Activated CD8-positive, alpha-beta T cell treated with anti-CD3 and anti-CD28 coated beads for 36 hours (primary cell): ENCODE measurements around the gene ZSCAN12. TPM values are rescaled to one million over a fixed set of nuclear protein-coding genes. Genes with fewer than 3 reads are reported as not detected.
"Not testable (repeated sequence)": the region's sequence is repeated elsewhere in the genome, so short reads cannot be mapped to it uniquely, and the experiment has no call there.

Experiments used
- ATAC-seq: fragments of 200-7000 bp; cut with Tn5 transposase; one replicate; pipeline ENCODE4 v1.10.0; 2021; ENCODE audit warnings: mild to moderate bottlenecking, moderate library complexity
- CTCF ChIA-PET: fragments of 350-600 bp; sonication (Branson Sonifier 250); formaldehyde crosslinking; loops from one replicate; lab custom pipeline; 2021; ENCODE audit warnings: antibody characterized with exemption; lab: Charles Lee
- POLR2A ChIA-PET: fragments of 350-600 bp; sonication (Branson Sonifier 250); formaldehyde crosslinking; loops from one replicate; lab custom pipeline; 2021; ENCODE audit warnings: antibody characterized with exemption; lab: Charles Lee
- DNase-seq: peaks from one replicate; pipeline ENCODE4 v3.0.0-alpha.2; 2020
- H3K27ac Mint-ChIP-seq: one replicate; pipeline ENCODE4 v1.8.0; 2021; ENCODE audit warnings: mild to moderate bottlenecking, mixed read lengths
- H3K27me3 Mint-ChIP-seq: one replicate; pipeline ENCODE4 v1.8.0; 2021; ENCODE audit warnings: mixed read lengths
- H3K36me3 Mint-ChIP-seq: one replicate; pipeline ENCODE4 v1.8.0; 2021; ENCODE audit warnings: low read depth, mixed read lengths
- H3K4me1 Mint-ChIP-seq: one replicate; pipeline ENCODE4 v1.8.0; 2021; ENCODE audit warnings: low read depth, mixed read lengths
- H3K4me3 Mint-ChIP-seq: one replicate; pipeline ENCODE4 v1.8.0; 2021; ENCODE audit warnings: mild to moderate bottlenecking, moderate library complexity, mixed read lengths
- H3K9me3 Mint-ChIP-seq: one replicate; pipeline ENCODE4 v1.8.0; 2021; ENCODE audit warnings: mixed read lengths
- intact Hi-C: fragments of 100-400 bp; cut with micrococcal nuclease; formaldehyde crosslinking; loops from one replicate; pipeline ENCODE4 v1.10.0; 2022
- total RNA-seq, 2 experiments: library from RNA; stranded (reverse); gene quantifications; one replicate each; pipeline ENCODE4 v1.2.3, GENCODE V29; 2021
- TF ChIP-seq, protein P1 (sequence below): fragments of 200-600 bp; IDR thresholded peaks from one replicate; pipeline ENCODE4 v1.8.0; 2022; ENCODE audit warnings: antibody characterized with exemption, mild to moderate bottlenecking

ZSCAN12 gene
- total RNA-seq, 2 experiments from 2014 or later: 7.1 to 7.4 TPM

DNA sequence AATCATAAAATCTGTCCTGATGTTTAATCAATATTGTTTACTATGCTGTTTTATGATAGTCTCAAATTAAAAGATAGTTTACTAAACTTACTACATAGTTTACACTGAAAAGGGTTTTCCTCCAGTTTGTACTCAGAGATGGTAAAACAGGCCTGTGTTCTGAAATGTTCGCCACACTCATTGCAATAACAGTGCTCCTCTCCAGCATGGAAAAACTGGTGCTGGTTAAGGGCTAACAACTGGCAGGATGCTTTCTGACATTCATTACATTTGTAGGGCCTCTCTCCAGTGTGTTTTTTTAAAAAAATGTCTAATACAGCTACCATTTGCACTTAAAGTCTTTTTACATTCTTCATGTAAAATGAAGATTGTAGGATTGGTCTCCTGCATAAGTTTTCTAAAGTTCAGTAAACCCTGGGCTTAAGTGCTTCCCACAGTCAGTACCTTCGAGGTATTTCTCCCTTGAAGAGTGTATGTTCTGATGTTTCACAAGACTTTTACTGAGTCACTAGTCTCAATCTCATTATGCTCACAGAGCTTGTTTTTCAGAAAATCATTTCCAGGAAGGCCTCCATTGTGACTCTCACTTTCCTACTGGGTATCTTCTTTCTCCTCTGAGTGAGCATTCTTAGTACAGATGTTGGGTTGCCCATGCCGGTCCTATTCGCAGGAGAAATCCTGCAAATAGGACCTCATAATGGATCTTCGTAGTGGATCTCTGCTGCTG lies 8.7 kb upstream of the ZSCAN12 start:
- Mint-ChIP-seq H3K36me3 (no peaks in the 10 kb centered on the region), H3K27ac (peak overlapping the region; percentile 76), H3K4me3 (no peak overlapping the region), H3K4me1 (peaks cover 23% of the 10 kb centered on the region), H3K9me3 (no peaks in the 10 kb centered on the region), H3K27me3 (peaks cover 41% of the 10 kb centered on the region)
- TF ChIP-seq, protein P1, sequence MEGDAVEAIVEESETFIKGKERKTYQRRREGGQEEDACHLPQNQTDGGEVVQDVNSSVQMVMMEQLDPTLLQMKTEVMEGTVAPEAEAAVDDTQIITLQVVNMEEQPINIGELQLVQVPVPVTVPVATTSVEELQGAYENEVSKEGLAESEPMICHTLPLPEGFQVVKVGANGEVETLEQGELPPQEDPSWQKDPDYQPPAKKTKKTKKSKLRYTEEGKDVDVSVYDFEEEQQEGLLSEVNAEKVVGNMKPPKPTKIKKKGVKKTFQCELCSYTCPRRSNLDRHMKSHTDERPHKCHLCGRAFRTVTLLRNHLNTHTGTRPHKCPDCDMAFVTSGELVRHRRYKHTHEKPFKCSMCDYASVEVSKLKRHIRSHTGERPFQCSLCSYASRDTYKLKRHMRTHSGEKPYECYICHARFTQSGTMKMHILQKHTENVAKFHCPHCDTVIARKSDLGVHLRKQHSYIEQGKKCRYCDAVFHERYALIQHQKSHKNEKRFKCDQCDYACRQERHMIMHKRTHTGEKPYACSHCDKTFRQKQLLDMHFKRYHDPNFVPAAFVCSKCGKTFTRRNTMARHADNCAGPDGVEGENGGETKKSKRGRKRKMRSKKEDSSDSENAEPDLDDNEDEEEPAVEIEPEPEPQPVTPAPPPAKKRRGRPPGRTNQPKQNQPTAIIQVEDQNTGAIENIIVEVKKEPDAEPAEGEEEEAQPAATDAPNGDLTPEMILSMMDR: no peak
- ChIA-PET CTCF (interaction anchor here (0.9 kb wide), 1 partner anchor 608 kb away, joined by 3 read pairs; no protein-coding TSS in a partner anchor), POLR2A (interaction anchor here (1.5 kb wide), 1 partner anchor 9 kb away, joined by 3 read pairs; no protein-coding TSS in a partner anchor)
- DNase-seq: peak; percentile 9
- peak; percentile 85 for ATAC-seq
- intact Hi-C loops: no loop called here

DNA sequence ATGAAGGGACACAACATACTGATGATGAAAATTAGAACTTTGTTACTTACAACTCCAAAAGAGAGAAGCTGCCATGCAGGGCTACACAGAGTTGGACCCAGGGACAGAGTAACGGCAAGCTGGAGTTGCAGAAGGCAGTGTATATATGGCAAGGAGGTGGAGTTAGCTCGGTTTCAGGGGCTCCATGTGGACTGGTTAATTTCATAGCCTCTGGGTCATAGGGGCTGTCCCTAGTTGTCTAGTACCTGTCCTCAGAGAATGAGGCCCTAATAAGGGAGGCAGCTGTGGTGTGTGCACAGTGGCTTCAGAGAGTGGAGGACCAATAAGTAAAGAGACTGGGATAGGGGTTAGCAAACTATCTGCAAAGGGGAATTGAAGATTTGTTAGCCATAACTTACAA lies 7.9 kb upstream of the ZSCAN12 start:
- H3K27ac Mint-ChIP-seq: peak overlapping the region; percentile 50
- H3K4me3 Mint-ChIP-seq: no peak overlapping the region
- no peaks in the 10 kb centered on the region for H3K36me3 Mint-ChIP-seq
- TF ChIP-seq, protein P1: no peak
- H3K4me1 Mint-ChIP-seq: peaks cover 23% of the 10 kb centered on the region
- H3K9me3 Mint-ChIP-seq: no peaks in the 10 kb centered on the region
- DNase-seq: peak; percentile 44
- POLR2A ChIA-PET: interaction anchor here (1.5 kb wide), 1 partner anchor 8 kb away, joined by 3 read pairs; no protein-coding TSS in a partner anchor
- CTCF ChIA-PET: interaction anchor here (0.9 kb wide), 1 partner anchor 609 kb away, joined by 3 read pairs; no protein-coding TSS in a partner anchor
- peaks cover 46% of the 10 kb centered on the region for H3K27me3 Mint-ChIP-seq
- ATAC-seq: peak; percentile 77
- intact Hi-C loops: no loop called here

GRCh38 chr6:28403923-28404322 lies 4.4 kb upstream of the ZSCAN12 start:
- CTCF ChIA-PET: not testable (repeated sequence)

GRCh38 chr6:28402197-28402596 lies 2.6 kb upstream of the ZSCAN12 start:
- no peak overlapping the region for H3K27ac Mint-ChIP-seq
- H3K36me3 Mint-ChIP-seq: peaks cover 15% of the 10 kb centered on the region
- ChIA-PET POLR2A (no interaction called here), CTCF (interaction anchor here (0.7 kb wide), 1 partner anchor 19 kb away, joined by 3 read pairs; no protein-coding TSS in a partner anchor)
- no peak for ATAC-seq
- no peaks in the 10 kb centered on the region for H3K9me3 Mint-ChIP-seq
- DNase-seq: no peak
- H3K27me3 Mint-ChIP-seq: peaks cover 36% of the 10 kb centered on the region
- no peak overlapping the region for H3K4me3 Mint-ChIP-seq
- TF ChIP-seq, protein P1: no peak
- H3K4me1 Mint-ChIP-seq: peaks cover 21% of the 10 kb centered on the region
- intact Hi-C loops: loop anchor here (5.0 kb wide), 1 partner anchor 40 kb away; the partner anchor contains the start of gene ZSCAN23

More at GRCh38 chr6:28403923-28404322, 4.4 kb upstream of the ZSCAN12 start:
- POLR2A ChIA-PET, DNase-seq, H3K27ac Mint-ChIP-seq, H3K4me3 Mint-ChIP-seq, H3K9me3 Mint-ChIP-seq, H3K36me3 Mint-ChIP-seq, ATAC-seq: not testable (repeated sequence)
- Mint-ChIP-seq H3K4me1 (peaks cover 25% of the 10 kb centered on the region), H3K27me3 (peaks cover 36% of the 10 kb centered on the region)
- intact Hi-C loops: loop anchor here (5.0 kb wide), 1 partner anchor 38 kb away; the partner anchor contains the start of gene ZSCAN23

GRCh38 chr6:28401172-28401571 lies 1.6 kb upstream of the ZSCAN12 start:
- intact Hi-C loops: loop anchor here (5.0 kb wide), 1 partner anchor 41 kb away; the partner anchor contains the start of gene ZSCAN23
- Mint-ChIP-seq H3K9me3 (no peaks in the 10 kb centered on the region), H3K4me1 (peaks cover 27% of the 10 kb centered on the region), H3K27me3 (peaks cover 31% of the 10 kb centered on the region), H3K36me3 (peaks cover 26% of the 10 kb centered on the region), H3K27ac (no peak overlapping the region), H3K4me3 (peak overlapping the region; percentile 42)
- CTCF ChIA-PET: no interaction called here
- no peak for ATAC-seq
- POLR2A ChIA-PET: no interaction called here
- no peak for DNase-seq
- TF ChIP-seq, protein P1: no peak
